Measurements from ENCODE around the gene PIGQ.
A peak's percentile ranks its signal among the peaks of the same experiment; 100 is the strongest.

PIGQ gene

DNA sequence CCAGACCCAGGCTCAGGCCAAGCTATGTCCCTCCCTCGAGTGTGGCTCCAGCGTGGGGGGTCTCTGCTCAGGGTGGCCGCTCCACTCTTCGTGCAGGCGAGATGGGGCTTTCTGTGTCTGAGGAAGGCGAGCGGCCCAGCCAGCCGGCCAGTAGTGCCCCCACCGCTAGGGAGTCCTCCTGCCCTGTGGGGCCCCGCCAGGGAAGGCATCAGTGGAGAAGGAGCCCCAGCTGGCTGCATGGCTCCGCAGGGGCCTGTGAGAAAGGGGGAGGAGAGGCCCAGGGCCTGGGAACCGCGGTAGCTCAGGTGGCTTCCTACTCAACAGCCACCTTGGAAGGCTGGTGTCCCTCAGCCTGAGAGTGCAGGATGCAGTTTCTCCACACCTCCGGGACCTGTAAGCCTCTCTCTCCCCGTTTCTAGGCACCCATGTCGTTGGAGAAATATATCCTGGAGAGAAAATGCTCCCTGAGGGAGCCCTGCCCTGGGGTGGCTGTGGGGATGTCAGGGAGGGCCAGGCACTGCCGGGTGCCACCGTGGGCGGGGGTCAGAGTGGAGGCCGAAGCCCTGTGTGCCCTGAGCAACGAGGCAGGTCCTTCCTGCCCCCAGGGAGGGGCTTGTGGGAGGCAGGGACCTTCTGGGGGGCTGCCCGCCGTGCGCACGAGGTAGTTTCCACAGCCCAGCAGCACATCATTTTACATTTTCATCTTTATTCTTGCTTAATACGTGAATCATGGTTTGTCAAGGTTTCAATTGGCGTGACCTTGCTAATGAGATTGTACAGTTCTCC, 3.3 kb downstream of the PIGQ start:
- no peak for DNase-seq

DNA sequence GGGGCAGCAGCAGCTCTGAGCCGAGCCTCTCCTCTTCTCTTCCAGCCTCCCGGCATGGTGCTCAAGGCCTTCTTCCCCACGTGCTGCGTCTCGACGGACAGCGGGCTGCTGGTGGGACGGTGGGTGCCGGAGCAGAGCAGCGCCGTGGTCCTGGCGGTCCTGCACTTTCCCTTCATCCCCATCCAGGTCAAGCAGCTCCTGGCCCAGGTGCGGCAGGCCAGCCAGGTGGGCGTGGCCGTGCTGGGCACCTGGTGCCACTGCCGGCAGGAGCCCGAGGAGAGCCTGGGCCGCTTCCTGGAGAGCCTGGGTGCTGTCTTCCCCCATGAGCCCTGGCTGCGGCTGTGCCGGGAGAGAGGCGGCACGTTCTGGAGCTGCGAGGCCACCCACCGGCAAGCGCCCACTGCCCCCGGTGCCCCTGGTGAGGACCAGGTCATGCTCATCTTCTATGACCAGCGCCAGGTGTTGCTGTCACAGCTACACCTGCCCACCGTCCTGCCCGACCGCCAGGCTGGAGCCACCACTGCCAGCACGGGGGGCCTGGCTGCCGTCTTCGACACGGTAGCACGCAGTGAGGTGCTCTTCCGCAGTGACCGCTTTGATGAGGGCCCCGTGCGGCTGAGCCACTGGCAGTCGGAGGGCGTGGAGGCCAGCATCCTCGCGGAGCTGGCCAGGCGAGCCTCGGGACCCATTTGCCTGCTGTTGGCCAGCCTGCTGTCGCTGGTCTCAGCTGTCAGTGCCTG, 4.4 kb downstream of the PIGQ start:
- DNase-seq = no peak

DNA sequence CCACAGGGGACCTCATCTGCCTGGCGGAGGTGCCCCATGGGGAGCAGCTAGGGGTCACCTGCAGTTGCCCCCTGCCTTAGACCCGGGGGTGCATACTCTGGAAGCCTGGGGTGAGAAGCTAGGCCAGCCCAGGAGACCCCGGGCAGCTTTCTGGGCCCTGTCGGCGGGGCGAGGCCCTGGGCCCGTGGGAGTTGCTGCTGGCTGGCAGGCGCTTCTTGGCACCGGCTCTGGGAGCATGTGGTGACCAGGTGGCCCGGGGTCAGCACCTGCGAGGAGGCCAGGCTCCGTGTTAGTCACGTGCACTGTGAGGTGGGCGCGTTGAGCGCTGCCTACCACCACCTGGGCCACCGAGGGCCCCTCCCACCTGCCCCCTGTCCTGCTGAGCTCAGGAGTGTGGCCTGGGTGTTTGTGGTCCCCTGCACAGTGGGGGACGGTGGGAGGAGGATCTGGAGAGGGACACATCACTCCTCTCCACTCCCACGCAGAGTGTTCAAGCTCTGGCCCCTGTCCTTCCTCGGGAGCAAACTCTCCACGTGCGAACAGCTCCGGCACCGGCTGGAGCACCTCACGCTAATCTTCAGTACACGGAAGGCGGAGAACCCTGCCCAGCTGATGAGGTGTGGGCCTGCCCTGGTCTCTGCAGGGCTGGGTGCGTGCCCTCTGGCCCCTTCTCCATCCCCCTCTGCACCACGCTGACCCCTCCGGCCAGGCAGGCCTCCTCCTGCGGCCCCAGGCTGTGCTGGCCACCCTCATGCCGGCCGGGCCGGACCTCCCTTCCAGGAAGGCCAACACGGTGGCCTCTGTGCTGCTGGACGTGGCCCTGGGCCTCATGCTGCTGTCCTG, 5.8 kb downstream of the PIGQ start:
- no peak for DNase-seq

DNA sequence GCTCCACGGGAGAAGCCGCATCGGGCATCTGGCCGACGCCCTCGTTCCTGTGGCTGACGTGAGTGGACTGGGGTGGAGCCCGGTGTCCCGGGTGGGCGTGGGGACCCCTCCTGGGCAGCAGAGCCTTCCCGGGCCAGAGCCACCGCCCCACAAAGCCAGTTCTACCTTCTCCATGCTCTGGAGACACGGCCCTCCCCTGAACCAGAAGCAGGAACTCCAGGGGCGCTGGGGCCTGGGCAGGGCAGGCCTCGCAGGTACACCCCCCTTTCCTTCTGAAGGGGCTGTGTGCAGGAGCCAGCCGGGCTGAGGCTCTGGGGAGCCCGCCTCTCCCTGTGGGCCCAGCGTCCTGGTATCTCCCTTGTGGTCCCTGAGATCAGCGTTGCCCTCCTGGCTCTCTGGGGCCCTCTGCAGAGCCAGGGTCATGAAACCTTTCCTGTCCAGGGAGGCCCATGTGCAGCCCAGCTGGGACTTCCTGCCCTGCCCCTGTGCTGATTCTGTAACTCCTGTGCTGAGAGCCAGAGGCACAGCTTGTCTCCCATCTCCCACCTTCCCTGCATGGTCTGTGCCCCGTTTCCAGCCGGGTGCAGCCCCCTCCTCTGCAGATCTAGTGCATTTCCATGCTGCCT, 6.5 kb downstream of the PIGQ start:
- DNase-seq = no peak

DNA sequence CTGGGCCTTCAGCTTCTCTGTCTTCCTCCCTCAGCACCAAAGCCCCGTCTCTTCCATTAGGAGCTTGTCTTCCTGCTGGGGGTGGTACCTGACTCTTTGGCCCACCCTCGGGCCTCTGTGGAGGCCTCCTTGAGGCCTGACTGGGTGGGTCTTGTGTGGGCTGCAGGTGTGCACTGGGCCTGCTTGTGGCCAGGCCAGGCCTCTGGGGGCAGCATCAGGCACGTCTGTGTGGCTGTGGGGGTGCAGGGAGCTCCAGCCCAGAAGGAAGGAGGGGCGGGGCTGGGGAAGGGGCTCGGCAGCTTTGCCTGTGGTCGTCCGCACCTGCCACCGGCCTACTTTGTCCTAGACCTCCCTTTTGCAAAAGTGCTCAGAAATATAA, 7.0 kb downstream of the PIGQ start:
- DNase-seq = no peak

DNA sequence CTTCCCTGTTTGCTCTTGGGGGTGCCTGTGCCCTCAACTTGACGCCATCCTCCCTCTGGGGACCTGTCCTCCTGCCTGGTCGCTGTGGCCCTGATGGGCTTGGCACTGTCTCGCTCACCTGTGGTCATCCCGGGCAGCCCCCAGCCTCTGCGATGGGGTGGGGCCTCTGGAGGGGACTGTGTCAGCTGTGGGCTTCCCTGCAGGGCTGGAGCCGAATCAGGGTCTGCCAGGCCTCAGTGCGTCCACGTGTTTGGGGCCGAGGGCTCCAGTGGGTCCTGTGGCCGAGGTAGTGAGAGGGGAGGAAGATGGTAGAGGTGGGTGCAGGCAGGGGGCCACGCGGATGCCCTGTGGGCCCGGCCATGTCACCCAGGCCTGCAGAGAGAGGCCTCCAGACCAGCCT, 8.0 kb downstream of the PIGQ start:
- no peak for DNase-seq

DNA sequence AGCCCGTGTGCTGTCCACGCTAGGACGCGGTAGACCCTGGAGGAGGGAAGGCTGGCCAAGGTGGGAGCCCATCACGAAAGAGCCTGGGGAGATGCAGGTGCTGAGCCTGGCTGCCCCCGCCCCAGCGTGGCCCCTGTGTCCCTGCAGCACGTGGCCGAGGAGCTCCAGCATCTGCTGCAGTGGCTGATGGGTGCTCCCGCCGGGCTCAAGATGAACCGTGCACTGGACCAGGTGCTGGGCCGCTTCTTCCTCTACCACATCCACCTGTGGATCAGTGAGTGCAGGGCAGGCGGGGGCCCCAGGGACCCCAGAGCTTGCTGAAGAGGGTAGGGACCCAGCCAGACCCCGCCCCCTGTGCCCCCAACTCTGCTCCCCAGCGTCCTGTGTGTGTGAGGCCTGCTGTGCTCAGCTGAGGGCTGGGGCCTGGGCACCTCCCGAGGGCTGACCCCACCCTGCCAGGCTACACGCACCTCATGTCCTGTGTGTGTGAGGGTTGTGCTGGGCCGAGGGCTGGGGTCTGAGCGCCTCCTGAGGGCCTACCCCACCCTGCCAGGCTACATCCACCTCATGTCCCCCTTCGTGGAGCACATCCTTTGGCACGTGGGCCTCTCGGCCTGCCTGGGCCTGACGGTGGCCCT, 8.6 kb downstream of the PIGQ start:
- DNase-seq = no peak

DNA sequence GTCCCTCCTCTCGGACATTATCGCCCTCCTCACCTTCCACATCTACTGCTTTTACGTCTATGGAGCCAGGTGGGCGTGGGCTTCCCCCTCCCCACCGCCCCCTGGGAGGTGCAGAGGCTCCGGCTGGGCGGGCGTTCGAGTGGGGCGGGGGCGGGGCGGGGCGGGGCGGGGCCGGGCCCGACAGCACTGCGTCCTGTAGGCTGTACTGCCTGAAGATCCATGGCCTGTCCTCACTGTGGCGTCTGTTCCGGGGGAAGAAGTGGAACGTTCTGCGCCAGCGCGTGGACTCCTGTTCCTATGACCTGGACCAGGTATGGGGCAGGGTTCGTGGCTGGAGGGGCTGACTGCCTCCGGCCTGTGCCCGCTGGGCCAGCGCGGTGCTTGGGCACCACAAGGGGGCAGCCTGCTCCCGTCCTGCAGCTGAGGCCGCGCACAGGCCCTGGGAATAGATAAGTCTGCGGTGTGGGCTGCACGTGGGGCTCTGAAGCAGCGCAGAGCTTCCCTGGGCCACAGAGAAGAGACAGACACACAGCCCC, 9.2 kb downstream of the PIGQ start:
- DNase-seq = peak; percentile 74

DNA sequence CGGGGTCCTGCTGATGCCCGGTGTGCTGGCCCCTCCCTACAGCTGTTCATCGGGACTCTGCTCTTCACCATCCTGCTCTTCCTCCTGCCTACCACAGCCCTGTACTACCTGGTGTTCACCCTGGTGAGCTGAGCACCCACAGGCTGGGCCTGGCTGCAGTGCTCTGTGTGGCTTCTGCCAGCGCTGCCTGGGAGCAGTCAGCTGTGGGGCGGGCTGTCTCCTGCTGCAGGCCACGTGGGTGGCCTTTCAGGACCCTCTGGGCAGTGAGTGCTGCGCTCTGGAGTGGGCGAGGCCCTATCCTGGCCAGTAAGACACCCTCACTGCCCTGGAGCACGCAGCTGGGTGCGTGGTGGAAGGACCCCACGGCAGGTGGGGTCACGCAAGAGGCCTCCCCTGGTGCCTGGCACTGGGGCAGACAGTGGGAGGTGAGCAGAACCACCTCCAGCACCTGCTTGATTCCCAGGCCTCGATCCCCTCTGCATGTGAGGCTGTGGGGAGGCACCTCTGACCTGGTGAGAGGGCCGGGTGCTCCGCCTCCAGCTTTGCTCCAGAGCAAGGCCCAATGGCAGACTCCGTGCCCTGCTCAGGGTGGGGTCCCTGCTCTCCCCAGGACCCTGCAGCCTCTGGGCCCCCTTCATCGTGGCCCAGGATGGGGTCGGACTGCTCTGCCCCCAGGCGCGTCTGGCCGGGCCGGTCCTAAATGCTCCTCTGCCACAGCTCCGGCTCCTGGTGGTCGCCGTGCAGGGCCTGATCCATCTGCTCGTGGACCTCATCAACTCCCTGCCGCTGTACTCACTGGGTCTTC, 10.6 kb downstream of the PIGQ start:
- no peak for DNase-seq

DNA sequence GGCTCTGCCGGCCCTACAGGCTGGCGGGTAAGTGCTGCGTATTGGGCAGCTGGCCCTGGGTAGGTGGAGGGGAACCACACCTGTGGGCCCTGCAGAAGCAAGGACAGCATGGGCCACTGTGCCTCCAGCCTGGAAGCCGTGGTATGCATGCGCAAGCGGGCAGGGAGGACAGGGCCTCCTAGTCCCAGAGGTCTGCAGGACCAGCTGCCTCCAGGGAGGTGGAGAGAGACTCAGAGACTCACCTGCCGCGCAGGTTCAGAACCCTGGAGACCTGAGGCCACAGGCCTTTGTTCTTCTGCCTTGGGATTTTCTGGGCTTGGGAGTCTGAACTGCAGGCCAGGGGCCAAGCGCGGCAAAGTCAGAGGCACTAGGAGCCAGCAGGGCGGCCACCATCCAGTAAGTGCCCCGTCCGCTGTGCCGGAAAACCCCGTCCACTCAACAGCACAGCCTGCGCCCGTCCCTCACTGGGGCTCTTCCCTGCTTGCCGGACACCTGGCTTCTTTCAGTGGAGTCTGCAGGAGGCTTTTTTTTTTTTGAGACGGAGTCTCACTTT, 11.3 kb downstream of the PIGQ start:
- DNase-seq = no peak

DNA sequence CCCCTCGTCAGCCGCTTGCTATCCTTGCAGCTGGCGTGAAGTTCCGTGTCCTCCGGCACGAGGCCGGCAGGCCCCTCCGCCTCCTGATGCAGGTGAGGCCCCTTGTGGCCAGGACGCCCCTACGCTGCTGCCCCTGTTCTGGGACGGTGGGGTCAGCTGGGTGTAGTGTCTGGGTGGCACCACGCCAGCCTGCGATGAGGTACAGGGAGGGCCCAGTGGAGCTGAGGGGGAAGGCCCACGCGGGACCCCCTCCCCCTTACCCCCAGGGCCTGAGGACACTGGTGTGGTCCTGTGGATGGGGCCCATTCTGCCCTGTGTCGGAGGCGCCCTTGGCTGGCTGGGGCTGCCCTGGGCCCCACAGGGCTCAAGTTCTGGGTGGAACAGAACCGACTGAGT, 12.4 kb downstream of the PIGQ start:
- DNase-seq = no peak

DNA sequence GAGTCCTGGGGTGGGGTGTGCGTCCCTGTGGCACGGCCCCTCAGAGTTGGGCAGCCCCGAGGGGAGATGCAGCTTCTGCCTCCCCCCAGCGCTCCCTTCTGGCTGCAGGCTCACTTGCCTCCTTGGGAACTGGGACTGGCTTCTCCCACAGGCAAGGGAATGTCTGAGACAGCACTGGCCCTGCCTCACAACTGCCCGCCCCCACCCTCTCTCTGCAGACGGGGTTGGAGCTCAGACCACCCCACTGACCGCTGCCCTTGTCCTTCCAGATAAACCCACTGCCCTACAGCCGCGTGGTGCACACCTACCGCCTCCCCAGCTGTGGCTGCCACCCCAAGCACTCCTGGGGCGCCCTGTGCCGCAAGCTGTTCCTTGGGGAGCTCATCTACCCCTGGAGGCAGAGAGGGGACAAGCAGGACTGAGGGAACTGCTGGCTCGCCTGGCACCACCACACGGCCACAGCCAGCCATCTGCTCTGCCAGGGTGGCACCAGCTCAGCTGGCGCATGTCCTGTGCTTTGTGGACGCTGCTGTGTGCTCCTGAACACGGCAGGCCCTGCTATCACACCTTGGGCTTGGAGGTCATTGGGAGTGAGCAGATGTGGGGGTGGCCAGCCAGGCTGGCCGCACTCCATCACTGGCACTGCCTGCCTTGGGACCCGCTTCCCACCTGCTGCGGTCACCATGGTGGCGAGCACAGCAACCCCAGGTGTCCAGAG, 13.0 kb downstream of the PIGQ start:
- DNase-seq = no peak

DNA sequence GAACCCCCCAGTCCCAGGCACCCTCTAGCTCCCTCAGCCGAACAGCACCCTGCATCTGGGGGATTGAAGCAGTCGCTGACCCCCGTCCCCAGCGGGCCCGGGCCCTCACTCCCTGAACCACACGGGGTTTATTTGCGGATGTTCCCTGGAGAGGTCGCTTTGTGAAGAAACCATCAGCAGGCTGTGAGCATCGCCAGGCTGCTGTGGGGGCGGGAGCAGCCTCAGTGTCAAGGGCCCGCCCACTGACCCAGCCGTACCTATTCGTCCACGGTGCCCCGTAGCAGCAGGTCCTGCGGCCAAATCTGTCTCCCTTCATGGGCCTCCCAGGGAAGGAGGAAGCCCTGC, 13.7 kb downstream of the PIGQ start:
- DNase-seq = no peak

DNA sequence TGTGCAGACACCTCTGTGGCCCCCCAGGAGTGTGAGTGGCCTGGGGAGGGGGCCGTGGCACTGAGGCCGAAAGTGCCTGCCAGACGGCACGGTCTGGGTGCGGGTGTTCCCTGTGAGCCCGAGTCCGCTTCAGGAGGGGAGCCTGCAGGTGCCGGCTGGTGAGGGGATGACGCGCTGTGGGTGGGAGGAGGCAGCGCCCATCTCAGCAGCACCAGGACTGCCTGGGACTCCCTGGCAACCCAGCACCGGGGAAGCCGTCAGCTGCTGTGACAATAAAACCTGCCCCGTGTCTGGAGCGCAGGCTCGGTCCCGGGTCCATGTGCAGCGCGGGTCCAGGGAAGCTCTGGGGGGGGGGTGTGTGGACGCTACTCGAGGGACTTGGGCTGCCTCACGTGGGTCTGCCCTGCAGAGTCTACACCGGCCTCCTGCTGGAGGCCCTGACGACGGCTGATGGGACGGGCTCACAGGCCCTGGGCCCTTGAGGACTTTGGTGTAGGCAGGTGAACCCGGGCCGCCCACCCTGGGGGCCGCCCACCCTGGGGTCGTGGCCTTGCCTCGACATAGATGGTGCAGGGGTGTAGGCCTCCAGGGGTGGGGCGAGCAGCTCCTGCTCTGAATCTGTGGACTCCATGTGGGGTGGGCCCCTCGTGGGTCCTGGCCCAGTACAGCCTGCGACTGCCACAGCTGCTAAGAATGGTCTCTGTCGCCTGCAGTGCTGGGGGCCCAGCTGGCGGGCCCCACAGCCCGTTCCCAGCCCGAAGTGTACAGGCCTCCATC, 14.2 kb downstream of the PIGQ start:
- DNase-seq = no peak

DNA sequence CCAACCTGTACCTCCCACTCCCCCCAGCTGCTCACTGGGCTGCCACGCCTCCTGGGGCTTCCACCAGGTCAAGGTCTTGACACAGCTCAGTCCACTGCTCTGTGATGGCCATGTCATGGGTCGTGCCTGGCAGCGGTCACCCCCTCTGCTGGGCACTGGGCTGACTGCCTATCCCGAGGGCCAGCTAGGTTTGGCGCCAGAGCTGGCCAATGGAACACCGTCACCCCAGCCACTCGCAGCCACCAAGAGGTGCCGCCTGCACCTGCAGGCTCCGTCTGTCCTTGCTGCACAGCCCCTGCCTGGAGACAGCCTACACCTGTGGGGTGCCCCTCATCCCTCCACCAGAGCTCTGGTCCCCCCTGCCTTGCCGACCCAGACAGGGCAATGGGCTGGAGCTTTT, 15.6 kb downstream of the PIGQ start:
- DNase-seq = no peak

DNA sequence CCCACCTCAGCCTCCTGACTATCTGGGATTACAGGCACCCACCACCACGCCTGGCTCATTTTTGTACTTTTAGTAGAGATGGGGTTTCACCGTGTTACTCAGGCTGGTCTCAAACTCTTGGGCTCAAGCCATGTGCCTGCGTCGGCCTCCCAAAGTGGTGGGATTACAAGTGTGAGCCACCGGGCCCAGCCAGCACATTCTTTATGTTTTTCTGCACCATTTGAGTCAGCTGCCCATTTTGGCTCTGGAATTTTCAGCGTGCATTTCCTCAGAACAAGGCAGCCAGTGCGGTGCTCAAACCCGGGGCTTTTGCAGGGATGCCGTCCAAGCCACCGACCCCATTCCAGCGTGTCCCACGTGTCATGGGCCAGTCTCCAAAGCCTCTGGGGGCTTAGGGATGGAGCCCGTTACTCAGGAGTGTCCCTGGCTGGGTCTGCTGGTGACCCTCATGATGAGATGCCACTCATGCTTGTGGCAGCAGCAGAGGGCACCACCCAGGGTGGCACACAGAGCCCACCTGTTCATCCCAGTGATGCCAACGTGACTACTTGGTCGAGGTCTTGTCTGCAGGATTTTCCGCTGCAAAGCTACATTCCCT, 16.4 kb downstream of the PIGQ start:
- DNase-seq = no peak

DNA sequence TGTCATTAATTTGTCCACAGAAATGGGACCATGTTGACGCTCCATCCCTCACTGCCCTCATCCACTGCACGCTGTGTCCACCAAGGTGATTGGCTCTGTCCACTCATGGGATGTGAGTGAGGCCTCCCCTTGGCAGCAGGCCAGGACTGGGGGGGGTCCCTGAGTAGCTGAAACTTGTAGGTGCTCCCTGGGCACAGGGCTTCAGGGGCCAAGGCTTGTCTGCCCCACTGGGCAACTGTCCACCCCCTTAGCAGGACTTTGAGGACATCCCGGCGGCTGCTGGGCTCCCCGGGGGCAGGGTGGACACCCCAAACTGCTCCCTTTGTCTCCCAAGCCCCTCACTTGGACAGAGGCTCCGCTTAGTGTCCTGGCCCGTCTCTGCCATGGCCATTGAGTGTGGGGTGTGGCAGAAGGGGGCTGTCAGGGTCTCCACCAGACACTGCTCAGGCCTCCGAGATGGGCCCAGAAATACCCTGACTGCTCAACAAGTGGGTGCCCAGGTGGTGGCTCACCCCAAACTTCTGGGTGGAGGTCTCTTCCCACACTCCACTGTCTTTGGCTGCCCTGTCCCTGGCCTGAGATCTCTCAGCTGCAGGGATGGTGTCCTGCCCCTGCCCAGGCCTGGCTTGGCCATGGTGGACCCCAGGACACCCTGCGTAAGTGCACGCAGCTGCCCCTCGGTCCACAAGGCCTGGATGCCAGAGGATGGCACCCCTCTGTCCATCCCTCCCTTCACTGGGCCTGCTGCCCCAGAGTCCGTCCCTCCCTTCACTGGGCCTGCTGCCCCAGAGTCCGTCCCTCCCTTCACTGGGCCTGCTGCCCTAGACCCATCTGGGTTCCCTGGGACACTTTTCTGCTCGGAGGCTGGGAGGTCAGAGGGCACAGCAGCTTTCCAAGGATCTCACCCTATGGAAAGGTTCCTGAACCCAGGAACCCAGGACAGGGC, 17.1 kb downstream of the PIGQ start:
- no peak for DNase-seq

DNA sequence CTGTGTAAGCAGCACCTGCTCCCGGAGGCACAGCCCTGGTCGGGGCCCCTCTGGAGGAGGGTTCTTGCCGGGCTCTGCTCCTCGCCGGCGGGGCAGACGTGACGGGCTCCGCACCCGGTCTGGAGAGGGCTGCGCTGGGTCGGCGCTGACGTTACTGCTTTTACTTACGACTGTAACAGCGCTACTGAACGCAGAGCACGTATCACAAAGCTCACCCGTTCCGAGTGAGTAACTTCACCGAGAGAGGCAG, 18.8 kb downstream of the PIGQ start:
- peak; percentile 64 for DNase-seq
